Esophagus muscularis mucosa (tissue), 4 donors: ENCODE measurements around the gene DOCK1. TPM values are rescaled to one million over a fixed set of nuclear protein-coding genes. Genes with fewer than 3 reads are reported as not detected.

Experiments
- DNase-seq: peaks from one replicate; pipeline ENCODE4 v3.0.0-alpha.2; 2017; ENCODE audit errors: extremely low spot score
- H3K27ac ChIP-seq, 4 donors: fragments of 200-600 bp; sonication (generic); replicated peaks in 1 of 4; 1 replicate in 3 of 4; 2 replicates in 1 of 4; pipeline ENCODE4 v1.5.1; 2016 to 2019; ENCODE audit warnings: mild to moderate bottlenecking in 1 of 4
- H3K27me3 ChIP-seq, 4 donors: fragments of 200-600 bp; sonication (generic); one replicate each; pipeline versions ENCODE4 v1.5.1 to v1.6.0; 2016 to 2019
- H3K36me3 ChIP-seq, 4 donors: fragments of 200-600 bp; sonication (generic); one replicate each; pipeline ENCODE4 v1.5.1; 2016 to 2019
- H3K4me1 ChIP-seq, 4 donors: fragments of 200-600 bp; sonication (generic); one replicate each; pipeline ENCODE4 v1.5.1; 2016 to 2019
- H3K4me3 ChIP-seq, 4 donors: fragments of 200-600 bp; sonication (generic); 1 replicate in 2 of 4; 2 replicates in 2 of 4; pipeline ENCODE4 v1.5.1; 2016 to 2019; ENCODE audit warnings: mild to moderate bottlenecking in 4 of 4, moderate library complexity in 1 of 4
- H3K9me3 ChIP-seq, 4 donors: fragments of 200-600 bp; sonication (generic); 1 replicate in 3 of 4; 2 replicates in 1 of 4; pipeline ENCODE4 v1.5.1; 2016 to 2019
- CTCF ChIP-seq, 3 experiments: fragments of 200-600 bp in 2 of 3; fragments of 450-650 bp in 1 of 3; sonication (generic) in 2 of 3; IDR thresholded peaks; one replicate each; pipeline ENCODE4 v1.5.1; 2017 to 2019; ENCODE audit warnings: antibody characterized with exemption in 3 of 3, mild to moderate bottlenecking in 2 of 3, moderate library complexity in 1 of 3
- EP300 ChIP-seq: sonication (generic); formaldehyde crosslinking; IDR thresholded peaks from one replicate; pipeline ENCODE4 v1.6.1; 2017; ENCODE audit warnings: antibody characterized with exemption
- POLR2A ChIP-seq: fragments of 450-650 bp; IDR thresholded peaks from one replicate; pipeline ENCODE4 v1.6.1; 2017; ENCODE audit warnings: antibody characterized with exemption, moderate library complexity, mild to moderate bottlenecking, low read depth
- POLR2AphosphoS5 ChIP-seq, 2 donors: sonication (generic); formaldehyde crosslinking; IDR thresholded peaks; one replicate each; pipeline ENCODE4 v1.6.1; 2017; ENCODE audit warnings: antibody characterized with exemption in 2 of 2
- WGBS: methylation state at CpG from one replicate; pipeline ENCODE4 v1.1.5; 2018; 5-methylcytosine and 5-hydroxymethylcytosine counted together
- intact Hi-C: fragments of 100-400 bp; cut with DNase I; formaldehyde crosslinking; loops from one replicate; pipeline ENCODE4 v1.15.1; 2023
- total RNA-seq, 4 donors: library from RNA; depleted of rRNA; stranded (reverse); fragments of >200 nt; gene quantifications; one replicate each; pipeline versions ENCODE4 v1.1.0 to v1.2.1, GENCODE V29; 2016

Gene DOCK1
- total RNA-seq, 4 donors from 2014 or later, result 41.4 to 60.3 (median 55.3) TPM

- intact Hi-C loops, result no loop called here
- Histone ChIP-seq H3K36me3 (no peaks in the 10 kb centered on the region), H3K4me3 (no peak overlapping the region), H3K9me3 (no peaks in the 10 kb centered on the region), H3K27ac (no peak overlapping the region), H3K27me3 (no peaks in the 10 kb centered on the region), H3K4me1 (peaks cover 4 to 18% (median 10%) of the 10 kb centered on the region in 4 donors)
- TF ChIP-seq EP300 (no peak), POLR2A (no peak), CTCF (IDR thresholded peaks at IDR 0.05) (no peak), POLR2AphosphoS5 (IDR thresholded peaks at IDR 0.05) (no peak)
- WGBS, result 79% methylated on average over 3 of the region's 3 CpGs
- no peak for DNase-seq
Observed at GRCh38 chr10:127310923-127311322, 405.7 kb downstream of the DOCK1 start.

- Histone ChIP-seq H3K9me3 (no peaks in the 10 kb centered on the region), H3K36me3 (no peaks in the 10 kb centered on the region), H3K4me3 (no peak overlapping the region), H3K27me3 (no peaks in the 10 kb centered on the region), H3K27ac (no peak overlapping the region), H3K4me1 (peaks cover 4 to 18% (median 10%) of the 10 kb centered on the region in 4 donors)
- WGBS, result 72% methylated on average over 7 of the region's 7 CpGs
- TF ChIP-seq CTCF (IDR thresholded peaks at IDR 0.05), result no peak
- TF ChIP-seq EP300, result no peak
- no peak for TF ChIP-seq POLR2AphosphoS5 (IDR thresholded peaks at IDR 0.05)
- no peak for TF ChIP-seq POLR2A
- intact Hi-C loops, result no loop called here
- DNase-seq, result no peak
Observed at GRCh38 chr10:127313996-127314700, 408.9 kb downstream of the DOCK1 start.

- DNase-seq, result no peak
- no peak for TF ChIP-seq POLR2AphosphoS5 (IDR thresholded peaks at IDR 0.05)
- TF ChIP-seq CTCF (IDR thresholded peaks at IDR 0.05), result no peak
- no peak for TF ChIP-seq EP300
- TF ChIP-seq POLR2A, result no peak
- Histone ChIP-seq H3K36me3 (no peaks in the 10 kb centered on the region), H3K27me3 (no peaks in the 10 kb centered on the region), H3K4me3 (no peak overlapping the region), H3K4me1 (peaks cover 4 to 18% (median 10%) of the 10 kb centered on the region in 4 donors), H3K27ac (no peak overlapping the region), H3K9me3 (no peaks in the 10 kb centered on the region)
- intact Hi-C loops, result no loop called here
- WGBS, result 73% methylated on average over 5 of the region's 6 CpGs
Observed at GRCh38 chr10:127314797-127315196, 409.6 kb downstream of the DOCK1 start.

GRCh38 chr10:127315888-127316287, 410.7 kb downstream of the DOCK1 start:
- H3K27ac ChIP-seq, result no peak overlapping the region
- no peak for TF ChIP-seq POLR2A
- TF ChIP-seq EP300, result no peak
- TF ChIP-seq POLR2AphosphoS5 (IDR thresholded peaks at IDR 0.05), result no peak
- no peak for TF ChIP-seq CTCF (IDR thresholded peaks at IDR 0.05)
- H3K4me3 ChIP-seq, result no peak overlapping the region
- whole genome bisulfite sequencing, result 92% methylated on average over 5 of the region's 5 CpGs
- H3K27me3 ChIP-seq, result no peaks in the 10 kb centered on the region
- no peaks in the 10 kb centered on the region for H3K9me3 ChIP-seq
- DNase-seq, result no peak
- no peaks in the 10 kb centered on the region for H3K36me3 ChIP-seq
- H3K4me1 ChIP-seq, result peaks cover 4 to 18% (median 10%) of the 10 kb centered on the region in 4 donors
- intact Hi-C loops, result no loop called here

- no peak overlapping the region for H3K4me3 ChIP-seq
- H3K9me3 ChIP-seq, result no peaks in the 10 kb centered on the region
- no peak for DNase-seq
- peaks cover 0 to 17% (median 9%) of the 10 kb centered on the region in 4 donors for H3K4me1 ChIP-seq
- no peaks in the 10 kb centered on the region for H3K27me3 ChIP-seq
- H3K36me3 ChIP-seq, result no peaks in the 10 kb centered on the region
- WGBS, result 87% methylated on average over 4 of the region's 6 CpGs
- H3K27ac ChIP-seq, result no peak overlapping the region
- TF ChIP-seq EP300 (no peak), CTCF (IDR thresholded peaks at IDR 0.05) (no peak), POLR2AphosphoS5 (IDR thresholded peaks at IDR 0.05) (no peak), POLR2A (no peak)
- intact Hi-C loops, result no loop called here
Observed at GRCh38 chr10:127318396-127318795, 413.2 kb downstream of the DOCK1 start.
